ENCODE results near the gene WFIKKN2.
A peak's percentile ranks its signal among the peaks of the same experiment; 100 is the strongest.

WFIKKN2 gene

GRCh38 chr17:50877838-50878237 lies 42.5 kb downstream of the WFIKKN2 start:
- DNase-seq, result no peak

DNA sequence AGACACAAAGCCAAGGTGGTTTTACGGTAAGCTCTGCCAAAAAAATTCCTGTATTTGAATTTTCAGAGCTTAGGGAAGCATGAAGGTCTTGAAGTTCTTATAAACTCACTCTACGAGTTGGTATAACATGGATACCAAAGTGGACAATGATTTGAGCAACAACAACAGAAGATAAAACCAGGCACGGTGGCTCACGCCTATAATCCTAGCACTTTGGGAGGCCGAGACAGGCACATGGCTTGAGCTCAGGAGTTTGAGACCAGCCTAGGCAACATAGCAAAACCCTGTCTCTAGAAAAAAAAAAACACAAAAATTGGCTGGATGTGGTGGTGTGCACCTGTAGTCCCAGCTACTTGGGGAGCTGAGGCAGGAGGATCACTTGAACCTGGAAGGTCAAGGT lies 43.7 kb downstream of the WFIKKN2 start:
- no peak for DNase-seq

DNA sequence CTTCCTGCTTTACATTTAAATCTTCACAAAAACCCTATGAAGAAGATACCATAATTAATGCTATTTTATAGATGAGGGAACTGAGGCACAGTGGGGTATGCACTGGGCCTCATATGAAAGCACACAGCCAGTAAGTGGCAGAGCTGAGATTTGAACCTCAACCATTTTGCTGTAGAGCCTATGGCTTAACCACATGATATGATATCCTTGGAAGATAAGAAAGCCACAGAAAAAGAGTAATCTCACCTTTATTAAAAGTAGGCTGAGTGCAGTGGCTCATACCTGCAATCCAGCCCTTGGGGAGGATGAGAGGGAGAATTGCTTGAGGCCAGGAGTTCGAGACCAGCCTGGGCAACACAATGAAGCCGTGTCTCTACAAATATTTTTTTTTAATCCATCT lies 45.8 kb downstream of the WFIKKN2 start:
- DNase-seq, result no peak

- DNase-seq, result peak; percentile 39
Observed at GRCh38 chr17:50882851-50883250, 47.5 kb downstream of the WFIKKN2 start.

DNA sequence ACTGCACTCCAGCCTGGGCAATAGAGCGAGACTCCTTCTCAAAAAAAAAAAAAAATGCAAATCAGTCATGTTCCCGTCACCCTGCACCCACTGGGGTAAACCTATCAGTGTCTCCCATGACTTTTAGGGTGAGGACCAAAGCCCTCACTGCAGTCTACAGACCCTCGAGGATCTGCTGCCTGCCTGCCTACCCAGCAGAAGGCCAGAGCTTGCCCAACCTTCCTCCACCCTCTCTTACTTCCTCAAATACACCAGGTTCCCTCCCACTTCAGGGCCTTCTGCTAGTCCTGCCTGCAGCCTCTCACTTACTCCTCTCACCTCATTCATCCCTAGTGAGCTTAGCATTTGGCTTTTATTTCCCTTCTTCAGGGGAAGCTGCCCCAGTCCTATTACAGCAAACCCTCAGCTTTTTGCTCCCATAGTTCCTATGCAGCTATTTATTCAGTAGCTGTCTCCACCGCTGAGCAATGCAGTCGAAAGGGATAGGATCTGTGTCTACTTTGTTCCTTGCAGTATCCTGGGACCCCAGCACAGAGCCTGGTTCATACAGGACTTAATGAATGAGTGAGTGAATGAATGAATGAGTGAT lies 48.6 kb downstream of the WFIKKN2 start:
- no peak for DNase-seq

DNA sequence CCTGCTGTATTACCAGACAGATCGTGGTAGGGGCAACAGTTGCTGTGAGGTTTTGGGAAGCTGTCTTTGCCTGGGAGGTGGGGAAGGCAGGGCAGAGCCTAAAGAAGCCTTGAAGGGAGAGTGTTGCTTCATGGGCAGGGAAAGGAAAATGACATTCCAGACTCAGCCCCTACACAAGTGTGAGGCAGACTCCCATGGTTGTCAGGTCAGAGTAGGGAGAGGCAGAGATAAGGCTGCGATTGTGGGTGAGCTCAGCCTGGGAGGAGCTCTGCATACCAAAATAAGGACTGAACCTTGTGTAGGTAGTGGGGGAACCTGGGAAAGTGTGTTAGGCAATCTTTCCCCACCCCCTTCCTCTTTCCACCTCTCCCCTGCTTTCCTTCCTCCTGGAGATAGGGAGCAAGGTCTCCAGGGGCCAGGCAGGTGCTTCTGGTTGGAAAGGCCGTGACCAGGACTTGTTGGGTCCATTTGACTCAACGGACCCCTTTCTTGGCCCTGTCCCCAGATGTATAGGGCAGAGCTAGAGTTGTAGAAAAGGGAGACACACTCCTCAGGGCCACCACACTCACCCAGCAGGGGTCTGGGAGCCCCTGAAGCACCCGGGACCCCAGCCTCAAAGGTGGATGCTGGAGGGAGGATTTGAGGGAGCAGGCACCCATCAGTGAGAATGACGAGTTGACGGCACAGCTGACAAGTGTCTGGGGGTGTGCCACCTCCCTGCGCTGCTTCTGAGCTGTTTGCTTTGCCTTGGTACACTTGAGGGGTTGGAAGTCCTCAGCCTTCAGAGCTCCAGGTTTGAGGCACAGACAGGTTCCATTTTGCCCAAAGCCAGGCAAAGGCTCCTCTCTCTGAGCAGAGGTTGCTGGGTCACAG lies 49.3 kb downstream of the WFIKKN2 start:
- DNase-seq, result no peak

DNA sequence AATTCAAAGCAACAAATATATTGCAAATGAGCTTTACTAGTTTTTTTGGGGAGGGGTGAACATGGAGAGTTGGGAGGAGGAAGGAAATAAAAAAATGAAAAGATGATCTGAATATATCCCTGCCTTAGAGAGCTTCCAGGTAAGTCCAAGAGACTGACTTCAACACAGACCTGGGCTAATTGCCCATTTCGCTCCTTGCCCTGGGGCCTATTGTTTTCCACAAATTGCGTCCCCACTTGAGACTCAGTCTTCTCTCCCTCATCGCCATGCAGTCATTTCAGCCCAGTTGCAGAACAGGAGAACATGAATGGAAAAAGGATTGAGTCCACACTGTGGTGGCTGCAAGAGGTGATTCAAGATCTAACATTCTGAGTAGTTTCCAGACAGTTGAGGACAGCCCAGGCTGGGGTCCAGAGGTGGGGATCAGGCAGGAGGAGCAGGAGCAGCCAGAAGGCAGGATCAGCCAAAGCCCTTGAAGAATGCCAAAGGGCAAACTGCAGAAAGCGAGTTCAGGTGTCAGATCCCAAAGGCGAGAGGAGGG lies 52.4 kb downstream of the WFIKKN2 start:
- DNase-seq, result no peak

- DNase-seq, result no peak
Observed at GRCh38 chr17:50889528-50890118, 54.2 kb downstream of the WFIKKN2 start.

GRCh38 chr17:50890675-50891516 lies 55.5 kb downstream of the WFIKKN2 start:
- DNase-seq, result no peak

DNA sequence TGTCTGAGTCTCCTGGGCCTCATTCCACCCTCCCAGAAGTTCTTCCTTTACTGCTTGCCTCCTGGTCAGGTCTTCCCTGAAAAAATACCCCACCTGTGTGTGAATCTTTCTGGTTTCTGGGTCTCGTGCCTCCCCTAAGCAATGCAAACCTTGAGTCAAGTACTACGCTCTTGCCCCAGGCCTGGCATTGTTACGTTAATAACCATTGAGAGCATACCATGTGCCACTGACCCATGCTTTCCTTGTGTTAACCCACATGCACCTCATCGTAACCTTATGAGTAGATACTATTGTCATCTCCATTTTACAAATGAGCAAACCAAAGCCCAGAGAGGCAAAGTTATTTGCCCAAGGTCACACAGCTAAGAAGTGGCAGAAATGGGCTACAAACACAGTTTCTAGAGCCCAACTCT lies 56.2 kb downstream of the WFIKKN2 start:
- DNase-seq, result no peak
